ENCODE results near the gene NOS3.

- TF ChIP-seq REST (IDR thresholded peaks at IDR 0.05; ENCODE audit: insufficient read depth in 1 of 2, low read depth in 2 of 2, low read length in 2 of 2): no peak
- TF ChIP-seq POLR2AphosphoS5 (IDR thresholded peaks at IDR 0.05; ENCODE audit: low read depth, low read length): no peak
- TF ChIP-seq TAF1 (IDR thresholded peaks at IDR 0.05; ENCODE audit: borderline replicate concordance, insufficient read depth, low read length): no peak
- TF ChIP-seq SIN3A (IDR thresholded peaks at IDR 0.05; ENCODE audit: borderline replicate concordance, insufficient read depth, low read length): no peak
Observed at GRCh38 chr7:151039850-151040548, 49.2 kb downstream of the NOS3 start.

Measured in PFSK-1 (cell line).